GM18505 (cell line): Measurements from ENCODE around the gene EML5.
"Not testable (repeated sequence)": the region's sequence is repeated elsewhere in the genome, so short reads cannot be mapped to it uniquely, and the experiment has no call there.

Experiments
- ATAC-seq: cut with Tn5 transposase; IDR thresholded peaks from one replicate; pipeline ENCODE4 v1.9.1; 2021; ENCODE audit not compliant: unreplicated experiment
- POLR2A ChIP-seq: IDR thresholded peaks from 4 replicates; pipeline ENCODE4 v1.6.1; 2011; ENCODE audit warnings: borderline replicate concordance; ENCODE audit not compliant: insufficient read depth, insufficient read length; ENCODE audit errors: extremely low read depth

The EML5 gene

DNA sequence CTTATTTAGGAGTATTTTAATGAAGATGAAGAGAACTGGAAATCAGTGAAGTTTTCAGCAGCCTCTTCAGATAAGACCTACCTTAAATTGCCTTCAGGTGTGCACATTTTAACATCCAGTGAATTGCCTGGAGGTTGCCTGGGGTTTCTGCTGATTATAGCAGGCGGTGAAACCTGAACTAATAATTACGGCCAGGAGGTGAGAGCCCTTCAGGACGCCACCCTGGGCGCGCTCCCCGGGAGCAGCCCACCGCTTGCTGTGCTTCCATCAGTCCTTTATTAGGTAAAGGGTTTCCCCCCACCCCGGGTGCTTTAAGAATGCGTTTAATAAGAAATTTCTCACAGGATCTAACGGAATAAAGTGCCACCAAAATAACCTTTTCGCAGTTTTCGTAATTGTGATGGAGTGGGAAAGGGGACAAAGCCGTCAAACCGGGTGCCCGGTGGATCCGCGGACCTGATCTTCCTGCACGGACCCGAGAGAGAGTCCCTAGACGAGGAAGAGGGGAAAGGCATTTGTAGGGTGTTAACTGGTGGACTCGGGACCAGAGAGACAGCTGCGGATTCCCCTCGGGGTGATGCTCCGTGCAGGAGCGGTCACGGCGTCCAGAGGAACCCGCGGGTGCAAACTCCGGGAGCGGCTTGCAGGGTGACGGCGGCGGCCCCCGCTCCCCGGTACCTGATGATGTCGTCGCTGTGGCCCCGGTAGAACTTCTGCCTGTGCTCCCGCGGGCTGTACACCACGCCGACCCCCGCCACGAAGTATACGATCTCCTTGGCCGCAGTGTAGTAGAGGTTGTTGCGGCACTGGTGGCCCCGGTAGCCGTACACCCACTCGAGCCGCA lies 902 bp downstream of the EML5 start:
- TF ChIP-seq POLR2A: no peak
- no peak for ATAC-seq

DNA sequence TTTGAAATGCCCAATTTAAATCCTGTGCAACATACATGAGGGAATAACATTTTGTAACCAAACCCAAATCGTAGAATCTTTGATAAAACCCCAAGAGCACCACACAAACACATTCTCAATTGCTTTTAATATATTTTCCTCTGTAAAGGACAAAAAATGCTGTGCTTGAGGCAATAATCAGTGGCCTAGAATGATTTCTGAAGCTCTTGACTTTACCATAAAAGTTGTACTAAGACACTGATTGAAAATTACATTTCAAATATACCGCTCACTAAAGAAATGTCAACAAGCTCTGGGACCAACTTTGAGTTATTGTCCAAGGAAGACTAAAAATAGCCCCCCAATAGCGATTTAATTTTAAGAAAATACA lies 1.5 kb downstream of the EML5 start:
- TF ChIP-seq POLR2A: no peak
- ATAC-seq: no peak

- ATAC-seq: no peak
- no peak for TF ChIP-seq POLR2A
Observed at GRCh38 chr14:88790501-88791251, 2.1 kb downstream of the EML5 start.

DNA sequence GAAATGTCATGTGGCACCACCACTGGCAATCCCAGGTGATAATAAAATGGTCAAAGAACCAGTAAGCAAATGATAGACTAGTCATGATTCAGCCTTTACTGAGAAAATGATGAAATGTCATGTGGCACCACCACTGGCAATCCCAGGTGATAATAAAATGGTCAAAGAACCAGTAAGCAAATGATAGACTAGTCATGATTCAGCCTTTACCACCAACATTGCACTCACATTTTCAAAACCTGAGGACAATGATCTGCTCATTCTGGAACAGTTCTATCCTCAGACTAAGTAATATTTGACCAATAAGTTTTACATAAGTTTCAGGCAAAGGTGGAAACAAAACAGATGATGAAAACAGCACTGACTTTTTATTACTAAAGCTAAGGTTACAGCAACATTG lies 3.2 kb downstream of the EML5 start:
- ATAC-seq: not testable (repeated sequence)

DNA sequence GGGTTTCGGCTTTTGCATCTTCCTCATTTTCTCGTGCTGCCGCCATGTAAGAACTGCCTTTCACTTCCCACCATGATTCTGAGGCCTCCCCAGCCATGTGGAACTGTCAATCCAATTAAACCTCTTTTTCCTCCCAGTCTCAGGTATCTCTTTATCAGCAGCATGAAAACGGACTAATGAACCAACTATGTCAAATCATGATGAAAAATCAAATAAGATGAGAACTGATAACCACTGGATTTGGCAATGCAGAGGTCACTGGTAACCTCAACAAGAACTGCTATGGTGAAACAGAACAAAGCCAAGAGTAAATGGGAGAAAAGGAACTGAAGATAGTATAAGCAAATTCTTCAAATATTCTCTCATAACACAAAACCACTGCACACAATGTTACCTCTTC lies 6.0 kb downstream of the EML5 start:
- ATAC-seq: no peak
- no peak for TF ChIP-seq POLR2A

GRCh38 chr14:88785911-88786310 lies 6.8 kb downstream of the EML5 start:
- TF ChIP-seq POLR2A: no peak
- ATAC-seq: no peak

- no peak for TF ChIP-seq POLR2A
- ATAC-seq: no peak
Observed at GRCh38 chr14:88775532-88775931, 17.2 kb downstream of the EML5 start.

DNA sequence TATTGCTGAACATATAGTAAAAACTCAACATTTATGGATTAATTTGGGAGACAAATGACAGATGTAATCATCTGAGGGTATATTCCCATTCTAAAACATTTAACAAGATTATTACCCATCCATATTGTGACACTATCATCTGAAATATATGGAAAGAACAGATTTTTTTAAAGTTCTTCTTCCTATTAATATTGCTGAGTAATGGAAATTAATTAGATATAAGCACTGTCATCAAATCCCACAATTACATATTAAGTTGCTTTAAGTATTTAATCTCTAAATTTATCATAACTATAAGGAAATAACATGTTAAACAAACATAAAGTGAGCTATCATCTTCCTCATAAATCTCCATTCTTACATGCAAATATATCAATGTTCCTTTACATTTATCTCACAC lies 22.0 kb downstream of the EML5 start:
- TF ChIP-seq POLR2A: no peak
- ATAC-seq: no peak

- no peak for TF ChIP-seq POLR2A
- no peak for ATAC-seq
Observed at GRCh38 chr14:88765130-88765529, 27.6 kb downstream of the EML5 start.

- ATAC-seq: no peak
- no peak for TF ChIP-seq POLR2A
Observed at GRCh38 chr14:88753873-88754272, 38.9 kb downstream of the EML5 start.

DNA sequence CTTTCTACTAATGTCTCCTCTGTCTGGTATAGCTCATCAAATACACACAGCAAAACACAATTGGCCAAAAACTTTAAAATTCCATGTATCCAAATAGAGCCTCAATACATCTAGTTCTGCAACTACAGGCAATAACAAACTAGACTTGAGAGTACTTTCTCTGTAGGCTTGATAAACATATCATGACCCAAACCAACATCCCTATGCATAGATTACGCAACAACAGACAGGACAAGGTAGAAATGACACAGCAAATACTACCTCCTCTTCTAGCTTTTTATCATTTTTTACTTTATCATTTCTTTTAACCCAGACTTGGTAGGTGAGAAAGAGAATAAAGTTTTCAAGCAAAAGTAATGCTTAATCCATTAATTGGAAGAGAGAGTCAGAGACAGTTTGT lies 41.8 kb downstream of the EML5 start:
- no peak for ATAC-seq
- TF ChIP-seq POLR2A: no peak

- no peak for ATAC-seq
- no peak for TF ChIP-seq POLR2A
Observed at GRCh38 chr14:88750413-88750812, 42.3 kb downstream of the EML5 start.

DNA sequence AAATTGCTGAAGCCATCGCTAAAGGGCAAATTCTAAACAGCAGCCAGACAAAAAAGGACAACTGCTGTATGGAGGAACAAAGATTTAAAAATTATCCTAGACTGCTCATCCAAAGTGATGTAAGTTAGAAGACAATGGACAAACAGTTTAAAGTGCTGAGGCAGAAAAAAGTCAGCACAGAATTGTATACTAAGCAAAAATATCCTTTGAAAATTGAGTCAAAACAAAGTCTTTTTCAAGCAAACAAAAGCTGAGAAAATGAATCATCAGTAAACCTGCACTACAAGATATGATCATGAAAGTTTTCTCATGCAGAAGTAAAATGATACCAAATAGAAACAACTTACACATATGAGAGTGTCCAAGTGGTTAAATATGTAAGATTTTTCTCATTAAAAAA lies 43.6 kb downstream of the EML5 start:
- no peak for ATAC-seq
- TF ChIP-seq POLR2A: no peak

GRCh38 chr14:88748288-88748687 lies 44.5 kb downstream of the EML5 start:
- TF ChIP-seq POLR2A: no peak
- no peak for ATAC-seq
